ENCODE results near the gene ARSA.

ARSA gene

DNA sequence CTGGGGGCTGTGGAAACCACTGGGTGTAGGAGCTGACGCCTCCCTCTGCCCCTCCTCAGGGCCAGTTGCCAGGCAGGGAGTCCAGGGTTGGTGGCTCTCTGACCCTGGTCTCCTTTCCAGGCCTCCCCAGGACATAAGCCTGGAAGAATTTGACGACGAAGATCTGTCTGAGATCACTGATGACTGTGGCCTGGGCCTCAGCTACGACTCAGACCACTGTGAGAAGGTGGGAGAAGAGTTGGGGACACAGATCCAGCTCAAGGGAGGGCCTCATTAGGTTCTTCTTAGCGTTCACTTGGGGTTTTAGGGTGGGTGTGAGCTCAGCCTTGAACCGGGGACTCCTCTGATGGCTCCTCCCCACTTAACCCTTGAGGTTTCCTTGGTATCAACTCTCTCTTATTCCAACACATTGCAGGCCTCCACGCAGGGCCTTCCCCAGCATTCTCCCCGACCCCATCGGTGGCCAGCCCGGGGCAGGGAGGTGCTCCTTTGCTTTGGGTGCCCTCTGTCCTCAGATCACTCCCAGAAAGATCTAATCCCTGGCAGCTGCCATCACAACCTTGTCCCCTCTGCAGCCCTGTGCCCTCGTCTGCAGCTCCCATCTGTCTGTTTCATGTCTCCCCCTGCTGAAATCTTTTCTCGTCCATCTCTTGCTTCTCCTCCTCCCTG lies 26.1 kb downstream of the ARSA start:
- DNase-seq: no peak

DNA sequence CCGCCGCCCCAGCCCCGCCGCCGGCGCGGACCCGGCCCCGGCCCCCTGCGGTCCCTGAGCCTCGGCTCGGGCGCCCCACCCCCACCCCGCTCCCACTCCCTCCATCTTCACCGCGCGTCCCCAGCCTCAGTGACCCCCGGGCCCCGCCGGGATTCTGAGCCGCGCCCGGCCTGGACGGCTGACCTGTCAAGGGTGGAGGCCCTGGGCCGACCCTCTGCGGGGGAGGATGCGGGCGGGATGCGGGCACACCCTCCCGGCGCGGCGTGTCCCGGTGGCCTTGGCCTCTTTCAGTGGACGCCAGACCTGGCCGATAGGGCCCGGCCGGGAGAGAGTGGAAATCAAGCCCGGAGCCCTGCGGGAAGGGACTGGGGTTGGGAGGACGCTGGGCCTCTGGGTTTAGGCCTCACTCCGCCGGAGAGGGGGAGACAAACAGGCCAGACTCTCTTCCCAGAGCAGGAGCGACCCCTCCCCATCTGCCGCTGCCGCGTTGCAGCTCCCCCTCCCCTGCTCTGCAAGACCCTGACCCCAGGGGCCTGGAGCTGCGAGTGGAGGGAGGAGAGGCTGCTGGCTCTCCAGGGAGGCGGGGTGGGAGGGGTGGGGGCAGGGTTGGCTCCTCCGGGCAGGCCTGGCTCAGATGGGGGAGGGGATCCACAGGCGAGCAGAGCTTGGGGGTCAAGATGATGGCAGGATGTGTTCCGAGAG lies 26.8 kb downstream of the ARSA start:
- DNase-seq: no peak

GRCh38 chr22:50600538-50600937 lies 27.4 kb downstream of the ARSA start, which contains the start of gene MAPK8IP2:
Gene MAPK8IP2, plus strand, starts transcription at chr22:50600793. Its CDS starts 26 bp downstream, at chr22:50600819.
- no peak for DNase-seq

- no peak for DNase-seq
These were observed 28.0 kb downstream of the ARSA start for GRCh38 chr22:50599816-50600455.

- no peak for DNase-seq
These were observed 30.9 kb downstream of the ARSA start for GRCh38 chr22:50597097-50597496.

GRCh38 chr22:50595189-50595588 lies 32.8 kb downstream of the ARSA start:
- DNase-seq: no peak

DNA sequence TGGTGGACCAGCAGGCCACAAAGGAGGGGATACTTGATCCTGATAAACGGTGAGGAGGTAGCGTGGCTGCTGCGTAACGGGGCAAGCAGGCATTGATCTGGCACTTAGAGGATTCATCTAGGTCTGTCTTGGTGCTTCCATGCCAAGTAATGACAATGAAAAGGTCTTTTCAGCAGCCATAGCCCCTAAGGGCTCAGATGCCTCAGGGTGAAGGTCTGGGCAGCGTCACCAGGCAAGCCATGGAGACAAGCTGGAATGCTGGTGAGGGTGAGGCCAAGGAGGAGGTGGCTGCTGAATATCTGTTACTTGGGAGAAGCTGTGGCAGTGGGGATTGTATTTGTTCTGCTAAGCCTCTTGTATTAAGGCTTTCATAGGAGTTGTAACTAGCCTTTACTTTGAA lies 40.5 kb downstream of the ARSA start:
- DNase-seq: no peak

DNA sequence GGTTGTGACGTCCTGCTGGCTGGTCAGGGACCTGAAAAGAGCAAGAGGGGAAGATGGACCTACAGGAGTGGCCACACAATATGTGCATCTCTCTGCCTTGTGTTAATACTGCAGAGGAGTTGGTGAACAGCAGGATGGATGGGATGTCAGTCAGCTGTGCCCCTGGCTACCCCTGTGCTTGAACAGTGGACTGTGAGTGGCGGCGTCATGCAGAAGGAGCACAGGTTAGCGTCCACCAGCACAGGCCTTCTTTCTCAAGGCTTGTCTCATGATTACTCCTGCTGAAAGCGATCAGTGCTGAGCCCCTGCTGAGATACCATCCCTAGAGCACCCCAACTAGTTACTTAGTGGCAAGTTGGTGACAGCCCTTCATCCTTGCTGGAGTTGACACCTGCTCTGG lies 41.5 kb downstream of the ARSA start:
- no peak for DNase-seq

GRCh38 chr22:50585781-50586180 lies 42.2 kb downstream of the ARSA start:
- no peak for DNase-seq

DNA sequence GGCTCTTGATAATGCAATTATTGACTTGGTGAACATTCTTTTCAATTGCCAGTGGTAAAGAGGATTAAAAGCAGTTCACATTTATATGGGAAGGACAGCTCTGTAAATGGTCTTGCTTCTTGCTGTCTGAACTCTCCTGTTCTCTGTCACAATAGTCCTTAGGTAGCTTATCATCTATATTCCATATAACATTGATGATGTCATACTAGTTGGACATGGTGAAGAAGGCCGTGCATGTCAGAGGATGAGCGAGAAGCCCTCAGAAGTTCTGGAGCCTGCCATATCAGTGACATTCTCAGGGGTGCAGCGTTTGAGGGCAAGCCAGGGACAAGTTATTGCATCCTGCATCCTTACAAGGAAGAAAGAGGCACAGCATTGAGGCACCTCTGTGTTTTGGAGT lies 42.7 kb downstream of the ARSA start:
- no peak for DNase-seq

GRCh38 chr22:50584106-50585096 lies 43.6 kb downstream of the ARSA start:
- DNase-seq: no peak

- no peak for DNase-seq
These were observed 44.6 kb downstream of the ARSA start for GRCh38 chr22:50583294-50583861.

GRCh38 chr22:50582493-50583293 lies 45.3 kb downstream of the ARSA start, which contains the start of gene CHKB:
Gene CHKB, minus strand, starts transcription at chr22:50582849. Its CDS starts 68 bp downstream, at chr22:50582781.
- peak; percentile 99 for DNase-seq

- DNase-seq: no peak
These were observed 45.9 kb downstream of the ARSA start for GRCh38 chr22:50581950-50582492.

DNA sequence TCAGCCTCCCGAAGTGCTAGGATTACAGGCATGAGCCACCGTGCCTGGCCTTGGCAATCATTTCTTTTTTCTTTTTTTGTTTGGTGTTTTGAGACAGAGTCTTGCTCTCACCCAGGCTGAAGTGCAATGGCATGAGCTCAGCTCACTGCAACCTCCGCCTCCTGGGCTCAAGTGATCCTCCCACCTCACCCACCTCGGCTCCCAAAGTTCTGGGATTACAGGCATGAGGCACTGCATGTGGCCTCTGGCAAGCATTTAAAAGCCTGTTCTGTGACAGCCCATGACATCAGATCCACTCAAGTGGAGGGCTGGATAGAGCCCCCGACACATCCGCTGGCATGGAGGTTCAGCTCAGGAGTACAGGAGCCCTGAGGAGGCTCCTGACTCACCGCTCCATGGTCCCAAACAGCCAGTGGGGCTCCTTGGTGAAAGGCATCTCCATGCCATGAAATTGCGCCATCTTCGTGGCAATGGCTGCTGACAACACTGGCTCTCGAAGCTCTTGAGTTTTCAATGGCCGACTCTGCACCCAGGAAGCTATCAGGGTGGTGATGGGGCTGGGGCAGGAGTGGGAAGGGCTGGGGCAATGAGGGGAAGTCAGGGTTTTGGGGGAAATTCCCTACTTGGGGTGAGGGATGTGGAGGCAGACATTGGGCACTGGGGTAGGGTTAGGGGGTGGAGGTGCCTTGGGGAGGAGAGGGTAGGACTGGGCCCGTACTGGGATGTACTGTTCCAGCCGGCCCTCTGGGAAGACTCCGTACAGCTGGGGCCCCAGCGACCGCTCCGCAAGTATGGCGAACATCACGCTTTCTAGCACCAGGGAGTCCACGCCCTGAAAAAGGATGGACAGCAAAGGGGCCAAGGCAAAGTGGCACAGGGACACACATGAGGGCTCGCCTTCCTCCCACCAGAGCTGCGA lies 46.7 kb downstream of the ARSA start:
- DNase-seq: no peak

DNA sequence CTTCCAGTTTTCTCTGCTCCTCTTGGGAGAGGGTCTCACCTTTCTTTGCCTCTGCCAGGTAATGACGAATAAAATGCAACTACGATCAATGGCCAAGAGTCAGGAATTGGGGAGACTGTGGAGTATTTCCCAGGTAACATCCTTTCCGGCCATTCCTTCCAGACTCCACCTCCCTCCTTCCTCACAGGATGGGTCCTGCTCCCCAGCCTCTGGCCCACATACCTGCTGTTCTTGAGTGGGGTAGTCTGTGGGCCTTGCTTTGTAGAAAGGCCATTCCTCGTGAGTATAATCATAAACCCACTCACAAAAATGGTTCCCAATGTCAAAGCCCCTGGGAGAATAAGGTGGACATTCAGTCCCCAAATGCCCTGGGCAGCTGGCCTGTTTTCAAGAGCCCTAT lies 48.2 kb downstream of the ARSA start:
- DNase-seq: no peak

- peak; percentile 10 for DNase-seq
These were observed 49.1 kb downstream of the ARSA start for GRCh38 chr22:50578776-50579310.

GRCh38 chr22:50577987-50578775 lies 49.8 kb downstream of the ARSA start, which contains the start of gene CPT1B:
Gene CPT1B, minus strand, starts transcription at chr22:50578427. Its CDS starts 512 bp downstream, at chr22:50577915.
- no peak for DNase-seq

- no peak for DNase-seq
These were observed 50.3 kb downstream of the ARSA start for GRCh38 chr22:50577697-50577986.

Measured in midbrain (tissue), 1 donor.